PC-3 (cell line): ENCODE results near the gene VWA1.

ENCODE experiments used
- CTCF ChIP-seq: fragments of 300-600 bp; sonication (generic); conservative IDR thresholded peaks from 2 replicates; pipeline ENCODE4 v1.5.1; 2017; ENCODE audit warnings: antibody characterized with exemption, low read depth, mild to moderate bottlenecking, low read length
- EZH2phosphoT487 ChIP-seq: fragments of 300-600 bp; sonication (generic); IDR thresholded peaks from 2 replicates; pipeline ENCODE4 v1.6.1; 2018; ENCODE audit warnings: mild to moderate bottlenecking, antibody characterized with exemption, low read length, borderline replicate concordance

GRCh38 chr1:1398677-1399186, 36.8 kb upstream of the VWA1 start:
- TF ChIP-seq CTCF (no peak), EZH2phosphoT487 (no peak)
